ENCODE results near the gene ANP32A. TPM values are rescaled to one million over a fixed set of nuclear protein-coding genes. Genes with fewer than 3 reads are reported as not detected.

Gene ANP32A
- total and polyA plus RNA-seq, 2 donors (not counting 1 experiment from before 2014, with no cell fraction given): 47.7 to 53.1 TPM

DNA sequence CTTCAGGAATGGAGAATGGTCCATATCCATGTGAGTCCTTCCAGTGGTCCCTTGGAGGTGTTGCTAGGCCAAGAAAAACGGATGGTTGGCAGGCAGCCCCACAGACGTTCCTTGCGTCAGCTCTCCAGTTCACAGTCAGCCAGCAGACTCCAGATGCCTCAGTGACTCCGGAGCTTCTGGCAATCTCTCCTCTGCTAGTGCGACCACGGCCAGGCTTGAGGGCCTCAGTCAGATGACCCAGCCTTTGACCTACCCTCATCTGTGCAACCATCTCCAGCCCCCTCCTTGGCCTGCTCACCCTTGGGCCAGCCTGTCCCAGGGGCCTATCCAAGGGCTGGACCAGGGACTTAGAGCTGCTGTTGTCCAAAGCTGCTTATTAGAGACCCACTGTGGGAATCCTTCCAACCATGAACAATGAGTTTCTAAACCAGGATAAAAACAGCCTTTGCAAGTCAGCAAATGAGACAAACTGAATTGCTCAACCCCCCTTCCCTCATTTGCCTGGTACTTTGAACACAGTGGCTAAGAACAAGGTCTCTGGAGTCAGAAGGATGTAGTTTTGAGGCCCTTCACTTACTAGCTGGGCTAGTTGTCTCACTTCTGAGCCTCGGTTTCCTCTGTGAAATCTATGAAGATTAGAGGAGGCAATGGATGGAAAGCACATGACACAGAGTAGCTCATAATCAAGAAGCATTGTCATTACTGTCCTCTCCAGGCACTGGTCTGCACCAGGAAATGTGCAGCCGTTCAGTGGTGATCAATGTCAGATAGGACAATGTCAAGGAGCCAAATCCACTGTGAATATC, 44.8 kb downstream of the ANP32A start:
- Histone ChIP-seq H3K36me3 (ENCODE audit: control insufficient read depth, insufficient read depth, low read length) (no peaks in the 10 kb centered on the region), H3K79me2 (ENCODE audit: control insufficient read depth, insufficient read depth, low read length) (no peaks in the 10 kb centered on the region), H2AFZ (ENCODE audit: low read length) (no peak overlapping the region), H3K9me3 (ENCODE audit: control insufficient read depth, insufficient read depth, low read depth, low read length) (no peaks in the 10 kb centered on the region), H3K27me3 (ENCODE audit: control insufficient read depth, insufficient read depth, low read length) (no peaks in the 10 kb centered on the region), H3K4me1 (ENCODE audit: control insufficient read depth, extremely low read depth, insufficient read depth, low read length) (peaks cover 3% of the 10 kb centered on the region), H3K4me3 (replicated peaks in 1 of 4; ENCODE audit: control extremely low read depth in 1 of 4, insufficient read depth in 1 of 4, low read depth in 3 of 4, low read length in 4 of 4) (no peak overlapping the region), H3K4me2 (ENCODE audit: extremely low read depth, insufficient read depth, low read length) (no peak overlapping the region), H3K9ac (ENCODE audit: insufficient read depth, low read length) (no peak overlapping the region), H3K27ac (ENCODE audit: insufficient read depth, low read length) (no peak overlapping the region), H4K20me1 (ENCODE audit: control insufficient read depth, extremely low read depth, insufficient read depth, low read length) (no peaks in the 10 kb centered on the region)
- TF ChIP-seq EZH2 (IDR thresholded peaks at IDR 0.05; ENCODE audit: low read length, missing control alignments): no peak
- TF ChIP-seq CTCF (conservative IDR thresholded peaks at IDR 0.05 in 1 of 2, IDR thresholded peaks at IDR 0.05 in 1 of 2; ENCODE audit: low read depth in 1 of 2, low read length in 2 of 2): no peak
- peak; percentile 44 to 72 for DNase-seq (ENCODE audit: low read depth in 2 of 2)

- Histone ChIP-seq H3K27ac (ENCODE audit: insufficient read depth, low read length) (no peak overlapping the region), H4K20me1 (ENCODE audit: control insufficient read depth, extremely low read depth, insufficient read depth, low read length) (no peaks in the 10 kb centered on the region), H2AFZ (ENCODE audit: low read length) (no peak overlapping the region), H3K4me3 (replicated peaks in 1 of 4; ENCODE audit: control extremely low read depth in 1 of 4, insufficient read depth in 1 of 4, low read depth in 3 of 4, low read length in 4 of 4) (no peak overlapping the region), H3K4me2 (ENCODE audit: extremely low read depth, insufficient read depth, low read length) (no peak overlapping the region), H3K79me2 (ENCODE audit: control insufficient read depth, insufficient read depth, low read length) (no peaks in the 10 kb centered on the region), H3K36me3 (ENCODE audit: control insufficient read depth, insufficient read depth, low read length) (no peaks in the 10 kb centered on the region), H3K4me1 (ENCODE audit: control insufficient read depth, extremely low read depth, insufficient read depth, low read length) (peaks cover 3% of the 10 kb centered on the region), H3K9me3 (ENCODE audit: control insufficient read depth, insufficient read depth, low read depth, low read length) (no peaks in the 10 kb centered on the region), H3K9ac (ENCODE audit: insufficient read depth, low read length) (no peak overlapping the region), H3K27me3 (ENCODE audit: control insufficient read depth, insufficient read depth, low read length) (no peaks in the 10 kb centered on the region)
- no peak for DNase-seq (ENCODE audit: low read depth in 2 of 2)
- TF ChIP-seq EZH2 (IDR thresholded peaks at IDR 0.05; ENCODE audit: low read length, missing control alignments) (no peak), CTCF (conservative IDR thresholded peaks at IDR 0.05 in 1 of 2, IDR thresholded peaks at IDR 0.05 in 1 of 2; ENCODE audit: low read depth in 1 of 2, low read length in 2 of 2) (no peak)
Measured at GRCh38 chr15:68775236-68775577, 45.5 kb downstream of the ANP32A start.

DNA sequence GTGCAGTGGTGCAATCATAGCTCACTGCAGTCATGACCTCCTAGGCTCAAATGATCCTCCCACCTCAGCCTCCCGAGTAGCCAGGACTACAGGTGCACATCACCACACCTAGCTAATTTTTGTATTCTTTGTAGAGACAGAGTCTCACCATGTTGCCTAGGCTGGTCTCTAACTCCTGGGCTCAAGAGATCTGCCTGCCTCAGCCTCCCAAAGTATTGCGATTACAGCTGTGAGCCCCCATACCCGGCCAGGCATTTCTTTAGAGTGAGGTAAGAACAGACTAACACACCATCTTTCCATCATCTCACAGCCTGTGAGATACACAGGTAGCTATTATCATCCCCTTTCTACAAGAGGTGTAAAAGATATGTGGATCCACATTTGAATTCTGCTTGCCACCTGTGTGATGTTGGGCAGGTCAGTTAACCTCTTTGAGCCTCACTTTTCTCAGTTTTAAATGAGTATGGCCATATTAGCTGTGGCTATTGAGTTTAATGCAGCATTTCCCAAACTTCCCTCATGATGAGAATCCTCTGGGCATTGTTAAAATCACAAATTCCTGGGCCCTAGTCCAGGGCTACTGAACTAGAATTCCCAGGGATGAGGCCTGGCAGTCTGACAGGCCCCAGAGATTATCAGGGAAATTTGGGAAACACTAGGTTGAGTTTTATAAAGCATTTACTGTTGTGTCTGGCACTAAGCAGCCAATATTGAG, 46.0 kb downstream of the ANP32A start:
- H3K79me2 ChIP-seq (ENCODE audit: control insufficient read depth, insufficient read depth, low read length): no peaks in the 10 kb centered on the region
- H3K27me3 ChIP-seq (ENCODE audit: control insufficient read depth, insufficient read depth, low read length): no peaks in the 10 kb centered on the region
- no peak overlapping the region for H3K27ac ChIP-seq (ENCODE audit: insufficient read depth, low read length)
- H3K4me3 ChIP-seq (replicated peaks in 1 of 4; ENCODE audit: control extremely low read depth in 1 of 4, insufficient read depth in 1 of 4, low read depth in 3 of 4, low read length in 4 of 4): no peak overlapping the region
- peak in 1 of 2 donors; percentile 29 for DNase-seq (ENCODE audit: low read depth in 2 of 2)
- H3K36me3 ChIP-seq (ENCODE audit: control insufficient read depth, insufficient read depth, low read length): no peaks in the 10 kb centered on the region
- no peak overlapping the region for H3K4me2 ChIP-seq (ENCODE audit: extremely low read depth, insufficient read depth, low read length)
- no peaks in the 10 kb centered on the region for H3K9me3 ChIP-seq (ENCODE audit: control insufficient read depth, insufficient read depth, low read depth, low read length)
- no peak overlapping the region for H2AFZ ChIP-seq (ENCODE audit: low read length)
- no peak overlapping the region for H3K9ac ChIP-seq (ENCODE audit: insufficient read depth, low read length)
- no peaks in the 10 kb centered on the region for H4K20me1 ChIP-seq (ENCODE audit: control insufficient read depth, extremely low read depth, insufficient read depth, low read length)
- peaks cover 3% of the 10 kb centered on the region for H3K4me1 ChIP-seq (ENCODE audit: control insufficient read depth, extremely low read depth, insufficient read depth, low read length)
- TF ChIP-seq EZH2 (IDR thresholded peaks at IDR 0.05; ENCODE audit: low read length, missing control alignments): no peak
- no peak for TF ChIP-seq CTCF (conservative IDR thresholded peaks at IDR 0.05 in 1 of 2, IDR thresholded peaks at IDR 0.05 in 1 of 2; ENCODE audit: low read depth in 1 of 2, low read length in 2 of 2)
